Mucosa of descending colon (tissue), 3 donors: ENCODE data around the gene GTF3C5. TPM values are rescaled to one million over a fixed set of nuclear protein-coding genes. Genes with fewer than 3 reads are reported as not detected.
A peak's percentile ranks its signal among the peaks of the same experiment; 100 is the strongest.

Experiments
- ATAC-seq: fragments of 200-7000 bp; cut with Tn5 transposase; one replicate; pipeline ENCODE4 v1.9.1; 2020; ENCODE audit warnings: mild to moderate bottlenecking, moderate library complexity
- DNase-seq, 3 donors: peaks; one replicate each; pipeline ENCODE4 v3.0.0-alpha.2; 2020
- H3K36me3 ChIP-seq: fragments of 200-600 bp; one replicate; pipeline ENCODE4 v1.8.0; 2021; ENCODE audit warnings: low read depth, mild to moderate bottlenecking
- H3K4me1 ChIP-seq: fragments of 200-600 bp; one replicate; pipeline ENCODE4 v1.8.0; 2021; ENCODE audit warnings: low read depth, mild to moderate bottlenecking
- H3K4me3 ChIP-seq: fragments of 200-600 bp; one replicate; pipeline ENCODE4 v1.8.0; 2021; ENCODE audit warnings: mild to moderate bottlenecking
- H3K9me3 ChIP-seq: fragments of 200-600 bp; one replicate; pipeline ENCODE4 v1.8.0; 2021; ENCODE audit warnings: mild to moderate bottlenecking
- intact Hi-C, 2 donors: fragments of 100-400 bp; cut with DNase I in 1 of 2; cut with micrococcal nuclease in 1 of 2; formaldehyde crosslinking; loops; one replicate each; pipeline versions ENCODE4 v1.11.0 to v1.11.1; 2022; cut with DNase I, micrococcal nuclease
- total RNA-seq, 3 donors: library from RNA; stranded (reverse); fragmentation: NEBNext Ultra II Directional in 2 of 3; extraction: Animal tissue kit (Norgen Biotek cat#: 25700) in 2 of 3; gene quantifications; one replicate each; pipeline versions ENCODE4 v1.2.1 to v1.2.4, GENCODE V29; 2021 to 2023
- TF ChIP-seq, protein P1 (sequence below): fragments of 200-600 bp; IDR thresholded peaks from one replicate; pipeline ENCODE4 v1.8.0; 2022; ENCODE audit warnings: antibody characterized with exemption, mild to moderate bottlenecking
- donor health status: DM: no; HTN: no; CAD: no; lungs with moderate emphysema.
- donor health status: DM: no; HTN: no; CAD: no.
- donor health status: DM: no; HTN: yes; CAD: no.

GTF3C5 gene
- total RNA-seq, 3 donors from 2014 or later, result 45.8 to 53.6 (median 52.2) TPM

GRCh38 chr9:133044125-133044524, 13.3 kb downstream of the GTF3C5 start:
- intact Hi-C loops, result no loop called here

DNA sequence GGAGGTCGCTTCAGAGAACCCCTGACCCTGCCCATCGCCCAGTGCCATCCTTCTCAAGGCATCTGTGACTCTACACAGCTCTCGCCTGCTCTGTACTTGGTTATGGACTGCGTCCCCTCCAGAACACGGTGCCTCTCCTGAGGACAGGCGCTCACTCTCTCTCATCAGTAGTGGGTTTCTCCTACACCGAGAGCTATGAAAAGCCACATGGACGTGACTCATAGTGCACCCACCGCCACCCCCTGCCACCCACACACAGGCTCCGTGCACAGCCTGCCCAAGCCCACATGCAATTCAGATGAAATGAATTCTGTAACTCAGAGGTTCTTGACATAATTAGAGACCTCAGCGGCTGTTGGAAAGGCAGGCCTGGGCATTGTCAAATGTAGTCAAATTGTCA, 13.9 kb downstream of the GTF3C5 start:
- Histone ChIP-seq H3K4me1 (no peaks in the 10 kb centered on the region), H3K4me3 (no peak overlapping the region), H3K36me3 (peaks cover 6% of the 10 kb centered on the region), H3K9me3 (no peaks in the 10 kb centered on the region)
- no peak for ATAC-seq
- TF ChIP-seq, protein P1, sequence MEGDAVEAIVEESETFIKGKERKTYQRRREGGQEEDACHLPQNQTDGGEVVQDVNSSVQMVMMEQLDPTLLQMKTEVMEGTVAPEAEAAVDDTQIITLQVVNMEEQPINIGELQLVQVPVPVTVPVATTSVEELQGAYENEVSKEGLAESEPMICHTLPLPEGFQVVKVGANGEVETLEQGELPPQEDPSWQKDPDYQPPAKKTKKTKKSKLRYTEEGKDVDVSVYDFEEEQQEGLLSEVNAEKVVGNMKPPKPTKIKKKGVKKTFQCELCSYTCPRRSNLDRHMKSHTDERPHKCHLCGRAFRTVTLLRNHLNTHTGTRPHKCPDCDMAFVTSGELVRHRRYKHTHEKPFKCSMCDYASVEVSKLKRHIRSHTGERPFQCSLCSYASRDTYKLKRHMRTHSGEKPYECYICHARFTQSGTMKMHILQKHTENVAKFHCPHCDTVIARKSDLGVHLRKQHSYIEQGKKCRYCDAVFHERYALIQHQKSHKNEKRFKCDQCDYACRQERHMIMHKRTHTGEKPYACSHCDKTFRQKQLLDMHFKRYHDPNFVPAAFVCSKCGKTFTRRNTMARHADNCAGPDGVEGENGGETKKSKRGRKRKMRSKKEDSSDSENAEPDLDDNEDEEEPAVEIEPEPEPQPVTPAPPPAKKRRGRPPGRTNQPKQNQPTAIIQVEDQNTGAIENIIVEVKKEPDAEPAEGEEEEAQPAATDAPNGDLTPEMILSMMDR, result no peak
- intact Hi-C loops, result no loop called here
- DNase-seq, result no peak

More at GRCh38 chr9:133044125-133044524, 13.3 kb downstream of the GTF3C5 start:
- Histone ChIP-seq H3K4me3 (no peak overlapping the region), H3K9me3 (no peaks in the 10 kb centered on the region), H3K4me1 (no peaks in the 10 kb centered on the region), H3K36me3 (peaks cover 6% of the 10 kb centered on the region)
- TF ChIP-seq, protein P1, result no peak
- peak in 1 of 3 donors; percentile 3 for DNase-seq
- no peak for ATAC-seq

DNA sequence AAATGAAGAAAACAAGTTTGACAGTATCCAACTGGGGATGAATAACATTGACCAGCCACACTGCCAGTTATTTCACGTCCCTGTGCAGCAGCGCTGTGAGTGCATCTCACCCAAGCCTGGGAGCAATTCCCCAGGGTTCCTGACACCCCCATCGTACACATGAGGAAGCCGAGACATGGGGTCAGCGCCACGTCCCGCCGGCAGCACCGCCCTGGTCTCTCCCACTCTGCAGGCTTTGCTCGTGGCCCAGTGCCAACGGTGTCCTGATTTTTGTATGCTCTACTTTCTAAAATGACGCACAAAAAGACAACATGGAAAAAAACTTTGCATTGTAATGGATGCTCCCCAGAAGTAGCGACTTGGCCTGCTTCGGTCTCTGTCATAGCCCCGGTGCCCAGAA, 14.3 kb downstream of the GTF3C5 start:
- Histone ChIP-seq H3K9me3 (no peaks in the 10 kb centered on the region), H3K4me1 (no peaks in the 10 kb centered on the region), H3K4me3 (no peak overlapping the region), H3K36me3 (peaks cover 6% of the 10 kb centered on the region)
- DNase-seq (peak in 1 of 3 donors; percentile 45), ATAC-seq (no peak)
- intact Hi-C loops, result no loop called here
- TF ChIP-seq, protein P1, result no peak

DNA sequence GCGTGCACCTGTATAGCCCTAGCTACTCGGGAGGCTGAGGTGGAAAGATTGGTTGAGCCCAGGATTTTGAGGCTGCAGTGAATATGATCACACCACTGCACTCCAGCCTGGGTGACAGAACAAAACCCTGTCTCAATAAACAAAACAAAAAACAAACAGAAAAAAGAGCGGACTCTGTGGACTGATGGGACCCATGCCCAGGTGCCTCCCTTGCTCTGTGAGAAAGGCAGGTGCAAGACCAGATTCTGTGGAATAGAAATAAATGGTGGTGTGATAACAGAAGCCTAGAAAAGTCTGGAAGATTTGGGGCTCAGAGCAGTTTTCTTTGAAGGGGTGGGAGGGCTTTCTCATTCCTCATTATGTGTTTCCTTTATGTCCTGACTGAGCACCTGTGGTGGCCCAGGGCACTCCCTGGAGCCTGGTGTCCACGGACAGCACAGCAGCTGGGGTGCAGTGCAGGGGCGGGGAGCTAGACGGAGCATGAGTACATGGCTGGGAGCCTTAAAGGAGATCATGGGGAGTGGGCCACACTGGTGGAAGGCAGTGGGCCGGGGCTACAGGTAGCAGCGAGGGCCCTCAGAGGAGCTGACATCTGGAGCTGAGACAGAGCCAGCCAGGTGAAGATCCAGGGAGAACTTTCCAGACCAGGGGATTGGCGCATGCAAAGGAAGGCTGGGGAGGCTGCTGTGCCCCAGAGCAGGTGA, 15.6 kb downstream of the GTF3C5 start:
- Histone ChIP-seq H3K36me3 (peaks cover 6% of the 10 kb centered on the region), H3K4me1 (peaks cover 11% of the 10 kb centered on the region), H3K9me3 (no peaks in the 10 kb centered on the region), H3K4me3 (no peak overlapping the region)
- TF ChIP-seq, protein P1, result no peak
- intact Hi-C loops, result no loop called here
- ATAC-seq (no peak), DNase-seq (no peak)

DNA sequence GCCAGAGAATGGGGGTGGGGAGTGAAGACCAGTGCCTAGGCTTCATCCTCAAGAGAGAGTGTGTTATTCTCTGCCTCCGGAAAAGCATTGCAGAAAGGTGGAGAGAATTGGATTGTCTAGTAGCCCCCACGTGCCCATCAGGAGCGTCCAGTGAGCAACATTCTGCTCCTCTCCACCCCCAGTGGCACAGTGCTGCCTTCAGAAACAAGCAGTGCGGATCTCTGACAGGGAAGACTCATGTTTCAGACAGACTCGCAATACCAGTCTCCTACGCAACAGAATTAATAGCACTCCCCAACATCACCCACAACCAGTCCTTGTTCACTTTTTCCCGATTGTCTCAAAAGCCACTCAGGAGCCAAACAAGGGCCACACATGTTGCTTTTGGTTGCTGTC, 16.1 kb downstream of the GTF3C5 start:
- no peak for DNase-seq
- Histone ChIP-seq H3K4me1 (peaks cover 12% of the 10 kb centered on the region), H3K4me3 (no peak overlapping the region), H3K9me3 (no peaks in the 10 kb centered on the region), H3K36me3 (peaks cover 6% of the 10 kb centered on the region)
- TF ChIP-seq, protein P1, result no peak
- no peak for ATAC-seq
- intact Hi-C loops, result no loop called here
